H1 (cell line): ENCODE results near the gene PTPN18. TPM values are rescaled to one million over a fixed set of nuclear protein-coding genes. Genes with fewer than 3 reads are reported as not detected.

Source experiments
- CTBP2 ChIP-seq: IDR thresholded peaks from 2 replicates; pipeline ENCODE4 v1.7.0; 2011; ENCODE audit warnings: borderline replicate concordance, mild to moderate bottlenecking, moderate library complexity, mixed read lengths, low read length; ENCODE audit not compliant: insufficient read depth, insufficient read length
- TAF1 ChIP-seq: IDR thresholded peaks from 2 replicates; pipeline ENCODE4 v1.6.1; 2011; ENCODE audit warnings: mild to moderate bottlenecking, low read depth, low read length
- polyA plus RNA-seq, 7 experiments: library from polyadenylated mRNA; depleted of rRNA in 3 of 7; stranded (reverse) in 5 of 7; unstranded in 2 of 7; fragments of >200 nt in 5 of 7; fragments of 200-250 nt in 2 of 7; gene quantifications; 1 replicate in 5 of 7; 2 replicates in 1 of 7; 4 replicates in 1 of 7; pipeline versions ENCODE4 v1.2.1 to v1.2.3, GENCODE V29; 2011 to 2013; ENCODE audit warnings: missing spikeins in 2 of 7, mixed read lengths in 2 of 7
- total RNA-seq: library from RNA; stranded (reverse); fragmentation: NEBNext Ultra II Directional; extraction: Animal tissue kit (Norgen Biotek cat#: 25700); gene quantifications from 2 replicates; pipeline ENCODE4 v1.2.1, GENCODE V29; 2021

Gene PTPN18
- total and polyA plus RNA-seq, 2 of the 8 experiments (the other 6 are each of a cell fraction or from before 2014, with no cell fraction given): 13.2 to 14.7 TPM

DNA sequence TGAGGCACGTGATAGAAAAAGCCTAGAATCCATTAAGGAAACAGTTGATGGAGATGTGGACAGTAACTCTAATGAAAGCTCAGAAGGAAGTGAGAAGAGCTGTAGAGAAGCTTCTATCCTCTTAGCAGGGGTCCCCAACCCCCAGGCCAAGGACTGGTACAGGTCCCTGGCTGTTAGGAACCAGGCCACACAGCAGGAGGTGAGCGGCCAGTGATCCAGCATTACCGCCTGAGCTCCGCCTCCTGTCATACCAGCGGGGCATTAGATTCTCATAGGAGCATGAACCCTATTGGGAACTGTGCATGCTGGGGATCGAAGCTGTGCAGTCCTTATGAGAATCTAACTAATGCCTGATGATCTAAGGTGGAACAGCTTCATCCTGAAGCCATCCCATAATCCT is 21.8 kb upstream of the PTPN18 start (continued):
- TF ChIP-seq TAF1 (no peak), CTBP2 (no peak)
